ENCODE data around the gene MSL3B.

GRCh38 chr2:233852056-233852455, 16.1 kb downstream of the MSL3B start:
- no peak for TF ChIP-seq CTCF (IDR thresholded peaks at IDR 0.05; ENCODE audit: low read depth, low read length)
- no peak for TF ChIP-seq POLR2A (IDR thresholded peaks at IDR 0.05; ENCODE audit: extremely low read depth, insufficient read length)
- no peak for TF ChIP-seq MYC (IDR thresholded peaks at IDR 0.05; ENCODE audit: low read depth, low read length)
- TF ChIP-seq MAX (IDR thresholded peaks at IDR 0.05; ENCODE audit: low read depth, low read length) = no peak
